Thyroid gland (tissue), 4 donors: ENCODE results near the gene OTUB1. TPM values are rescaled to one million over a fixed set of nuclear protein-coding genes. Genes with fewer than 3 reads are reported as not detected.

ENCODE experiments used
- DNase-seq, 2 donors: peaks; one replicate each; pipeline ENCODE4 v3.0.0-alpha.2; 2019
- H3K27ac ChIP-seq, 3 donors: fragments of 200-600 bp; sonication (generic); 1 replicate in 2 of 3; 2 replicates in 1 of 3; pipeline ENCODE4 v1.5.1; 2016 to 2019; ENCODE audit warnings: mild to moderate bottlenecking in 1 of 3, moderate library complexity in 1 of 3
- H3K27me3 ChIP-seq: fragments of 200-600 bp; sonication (generic); one replicate; pipeline ENCODE4 v1.5.1; 2019
- H3K36me3 ChIP-seq, 2 donors: fragments of 200-600 bp; sonication (generic); one replicate each; pipeline ENCODE4 v1.5.1; 2016 to 2019
- H3K4me1 ChIP-seq, 2 donors: fragments of 200-600 bp; sonication (generic); one replicate each; pipeline ENCODE4 v1.5.1; 2017 to 2019
- H3K4me3 ChIP-seq, 3 donors: fragments of 200-600 bp; sonication (generic); replicated peaks in 1 of 3; 1 replicate in 2 of 3; 2 replicates in 1 of 3; pipeline ENCODE4 v1.5.1; 2016; ENCODE audit warnings: mild to moderate bottlenecking in 1 of 3
- H3K9me3 ChIP-seq: fragments of 200-600 bp; sonication (generic); one replicate; pipeline ENCODE4 v1.5.1; 2017
- CTCF ChIP-seq, 6 experiments: fragments of 200-600 bp in 3 of 6; fragments of 450-650 bp in 3 of 6; sonication (generic) in 3 of 6; IDR thresholded peaks; one replicate each; pipeline ENCODE4 v1.5.1; 2016 to 2019; ENCODE audit warnings: antibody characterized with exemption in 6 of 6, mild to moderate bottlenecking in 2 of 6, inconsistent platforms in 1 of 6, moderate library complexity in 1 of 6
- POLR2A ChIP-seq, 2 donors: fragments of 450-650 bp; IDR thresholded peaks; one replicate each; pipeline ENCODE4 v1.6.1; 2017; ENCODE audit warnings: antibody characterized with exemption in 2 of 2, mild to moderate bottlenecking in 2 of 2, moderate library complexity in 1 of 2
- WGBS, 2 donors: methylation state at CpG; one replicate each; pipeline ENCODE4 v1.1.5; 2017; 5-methylcytosine and 5-hydroxymethylcytosine counted together
- intact Hi-C: fragments of 100-400 bp; cut with DNase I; formaldehyde crosslinking; loops from one replicate; pipeline ENCODE4 v1.15.1; 2023
- total RNA-seq, 4 donors: library from RNA; depleted of rRNA; stranded (reverse); fragments of >200 nt; gene quantifications; one replicate each; pipeline ENCODE4 v1.2.3, GENCODE V29; 2016

OTUB1 gene
- total RNA-seq, 4 donors from 2014 or later, result 62.3 to 130 (median 76.1) TPM

- Histone ChIP-seq H3K4me3 (no peak overlapping the region), H3K27ac (no peak overlapping the region)
- no peak for DNase-seq
These were observed 12.5 kb downstream of the OTUB1 start for GRCh38 chr11:63998558-63999348.

GRCh38 chr11:63999349-64000025, 13.2 kb downstream of the OTUB1 start:
- no peaks in the 10 kb centered on the region for H3K9me3 ChIP-seq
- H3K36me3 ChIP-seq, result peaks cover 22 to 32% of the 10 kb centered on the region in 2 donors
- intact Hi-C loops, result loop anchor here (2.0 to 10.0 kb wide), 2 partner anchors 85 to 149 kb away; no protein-coding TSS in a partner anchor
- TF ChIP-seq POLR2A (IDR thresholded peaks at IDR 0.05) (peak in 1 of 2 donors; percentile 14), CTCF (IDR thresholded peaks at IDR 0.05) (peak in 1 of 6 experiments; percentile 9)
- WGBS, 2 donors, result 15 to 43% methylated on average over 7 to 26 of the region's 59 CpGs
- DNase-seq, result peak; percentile 86 to 91
- H3K4me1 ChIP-seq, result peaks cover 18 to 38% of the 10 kb centered on the region in 2 donors
- peak overlapping the region in 1 of 3 donors; percentile 6 for H3K4me3 ChIP-seq
- no peak overlapping the region for H3K27ac ChIP-seq
- no peaks in the 10 kb centered on the region for H3K27me3 ChIP-seq

More at GRCh38 chr11:63998558-63999348, 12.5 kb downstream of the OTUB1 start:
- no peaks in the 10 kb centered on the region for H3K9me3 ChIP-seq
- intact Hi-C loops, result no loop called here
- H3K27me3 ChIP-seq, result no peaks in the 10 kb centered on the region
- peaks cover 18 to 38% of the 10 kb centered on the region in 2 donors for H3K4me1 ChIP-seq
- TF ChIP-seq POLR2A (IDR thresholded peaks at IDR 0.05), result no peak
- TF ChIP-seq CTCF (IDR thresholded peaks at IDR 0.05), result no peak
- H3K36me3 ChIP-seq, result peaks cover 26 to 36% of the 10 kb centered on the region in 2 donors
- WGBS, 2 donors, result 81 to 85% methylated on average over 19 to 32 of the region's 54 CpGs

- Histone ChIP-seq H3K9me3 (no peaks in the 10 kb centered on the region), H3K27ac (no peak overlapping the region), H3K4me3 (peak overlapping the region in 1 of 3 donors; percentile 6), H3K27me3 (no peaks in the 10 kb centered on the region), H3K36me3 (peaks cover 21 to 29% of the 10 kb centered on the region in 2 donors), H3K4me1 (peaks cover 18 to 38% of the 10 kb centered on the region in 2 donors)
- DNase-seq, result peak; percentile 70 to 73
- 0% methylated on average over 2 of the region's 67 CpGs; no CpG with 5 or more reads in 1 of the 2 donors for WGBS, 2 donors
- intact Hi-C loops, result loop anchor here (2.0 to 10.0 kb wide), 2 partner anchors 85 to 149 kb away; no protein-coding TSS in a partner anchor
- TF ChIP-seq POLR2A (IDR thresholded peaks at IDR 0.05) (no peak), CTCF (IDR thresholded peaks at IDR 0.05) (peak; percentile 24 to 94 (median 86))
These were observed 13.9 kb downstream of the OTUB1 start for GRCh38 chr11:64000026-64000739.

- TF ChIP-seq POLR2A (IDR thresholded peaks at IDR 0.05) (no peak), CTCF (IDR thresholded peaks at IDR 0.05) (peak in 1 of 6 experiments; percentile 1)
- H3K27ac ChIP-seq, result no peak overlapping the region
- intact Hi-C loops, result loop anchor here (2.0 to 10.0 kb wide), 2 partner anchors 84 to 148 kb away; no protein-coding TSS in a partner anchor
- H3K4me3 ChIP-seq, result peak overlapping the region in 1 of 3 donors; percentile 6
- 57% methylated on average over 11 of the region's 60 CpGs; no CpG with 5 or more reads in 1 of the 2 donors for WGBS, 2 donors
- H3K9me3 ChIP-seq, result no peaks in the 10 kb centered on the region
- H3K36me3 ChIP-seq, result peaks cover 14 to 23% of the 10 kb centered on the region in 2 donors
- H3K4me1 ChIP-seq, result peaks cover 18 to 38% of the 10 kb centered on the region in 2 donors
- no peak for DNase-seq
- no peaks in the 10 kb centered on the region for H3K27me3 ChIP-seq
These were observed 14.7 kb downstream of the OTUB1 start for GRCh38 chr11:64000740-64001483.
